ENCODE data around the gene HSF2BP.
A peak's percentile ranks its signal among the peaks of the same experiment; 100 is the strongest.
"Not testable (repeated sequence)": the region's sequence is repeated elsewhere in the genome, so short reads cannot be mapped to it uniquely, and the experiment has no call there.

HSF2BP gene

DNA sequence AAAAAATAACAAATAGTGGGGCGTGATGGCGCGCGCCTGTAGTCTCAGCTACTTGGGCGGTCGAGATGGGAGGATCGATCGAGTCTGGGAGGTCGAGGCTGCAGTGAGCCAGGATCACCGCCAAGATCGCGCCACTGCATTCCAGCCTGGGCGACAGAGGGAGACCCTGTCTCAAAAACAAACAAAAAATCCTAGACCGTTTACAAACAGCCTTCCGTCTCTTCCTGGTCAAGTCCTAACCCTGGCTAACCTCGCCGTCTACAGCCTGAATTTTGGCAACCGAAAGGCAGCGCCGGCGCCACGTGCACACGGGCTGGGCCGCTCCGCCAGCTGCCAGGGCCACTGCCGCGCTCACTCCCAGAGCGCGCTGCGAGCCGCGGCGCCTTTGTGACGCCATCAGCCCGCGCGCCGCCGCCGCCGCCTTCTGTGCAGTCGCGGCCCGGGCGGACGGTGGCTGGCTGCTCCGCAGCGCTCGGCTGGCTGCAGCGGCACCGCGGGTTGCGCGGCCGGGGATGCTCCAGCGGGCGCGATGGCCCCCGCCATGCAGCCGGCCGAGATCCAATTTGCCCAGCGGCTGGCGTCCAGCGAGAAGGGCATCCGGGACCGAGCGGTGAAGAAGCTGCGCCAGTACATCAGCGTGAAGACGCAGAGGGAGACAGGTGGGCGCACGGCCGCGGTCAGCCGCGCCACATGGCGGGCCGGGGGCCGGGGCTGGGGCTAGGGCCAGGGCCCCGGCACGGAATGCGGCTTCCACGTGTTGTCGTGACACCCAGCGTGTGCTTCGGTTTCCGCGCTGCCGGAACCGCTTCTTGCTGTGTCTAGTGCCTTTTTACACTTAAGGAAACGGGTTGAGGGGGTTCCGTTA lies at the start of gene HSF2BP, which contains the start of gene RRP1B:
Gene HSF2BP (minus strand): TSS at position 353 of the 865 bp plus-strand sequence. CDS start 1,392 bp downstream, outside the sequence.
Gene RRP1B (plus strand): TSS at position 425 of the 865 bp plus-strand sequence. CDS start 105 bp downstream, at position 530.
- peak; percentile 83 for DNase-seq

DNA sequence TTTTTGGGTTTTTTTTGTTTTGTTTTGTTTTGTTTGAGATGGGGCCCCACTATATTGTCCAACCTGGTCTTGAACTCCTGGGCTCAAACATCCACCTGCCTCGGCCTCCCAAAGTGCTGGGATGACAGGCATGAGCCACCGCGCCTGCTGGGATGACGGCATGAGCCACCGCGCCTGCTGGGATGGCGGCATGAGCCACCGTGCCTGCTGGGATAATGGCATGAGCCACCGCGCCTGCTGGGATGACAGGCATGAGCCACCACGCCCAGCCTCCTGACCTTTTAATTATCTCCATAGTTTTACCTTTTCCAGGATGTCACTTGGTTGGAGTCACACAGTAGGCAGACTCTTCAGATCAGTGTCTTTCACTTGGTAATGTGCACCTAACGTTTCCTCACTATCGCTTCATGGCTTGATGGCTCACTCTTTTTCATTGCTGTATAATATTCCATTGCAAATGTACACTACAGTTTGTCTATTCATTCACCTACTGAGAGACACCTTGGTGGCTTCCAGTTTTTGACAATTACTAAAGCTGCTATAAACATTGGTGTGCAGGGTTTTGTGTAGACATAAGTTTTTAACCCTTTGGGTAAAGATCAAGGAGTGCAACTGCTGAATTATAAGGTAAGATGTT lies 49.6 kb upstream of the HSF2BP start:
- no peak for DNase-seq

DNA sequence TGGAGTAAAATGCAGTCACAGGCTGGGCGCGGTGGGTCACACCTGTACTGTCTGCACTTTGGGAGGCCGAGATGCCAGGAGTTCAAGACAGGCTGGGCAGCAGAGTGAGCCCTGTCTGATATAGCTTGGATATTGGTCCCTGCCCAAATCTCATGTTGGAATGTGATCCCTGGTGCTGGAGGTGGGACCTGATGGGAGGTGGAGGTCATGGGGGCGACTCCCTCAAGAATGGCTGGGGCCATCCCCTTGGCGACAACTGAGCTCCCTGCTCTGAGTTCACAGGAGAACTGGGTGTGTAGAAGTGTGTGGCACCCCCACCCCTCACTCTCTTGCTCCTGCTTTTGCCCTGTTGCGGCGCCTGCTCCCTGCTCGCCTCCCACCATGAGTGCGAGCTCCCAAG lies 48.2 kb upstream of the HSF2BP start:
- DNase-seq, result no peak

DNA sequence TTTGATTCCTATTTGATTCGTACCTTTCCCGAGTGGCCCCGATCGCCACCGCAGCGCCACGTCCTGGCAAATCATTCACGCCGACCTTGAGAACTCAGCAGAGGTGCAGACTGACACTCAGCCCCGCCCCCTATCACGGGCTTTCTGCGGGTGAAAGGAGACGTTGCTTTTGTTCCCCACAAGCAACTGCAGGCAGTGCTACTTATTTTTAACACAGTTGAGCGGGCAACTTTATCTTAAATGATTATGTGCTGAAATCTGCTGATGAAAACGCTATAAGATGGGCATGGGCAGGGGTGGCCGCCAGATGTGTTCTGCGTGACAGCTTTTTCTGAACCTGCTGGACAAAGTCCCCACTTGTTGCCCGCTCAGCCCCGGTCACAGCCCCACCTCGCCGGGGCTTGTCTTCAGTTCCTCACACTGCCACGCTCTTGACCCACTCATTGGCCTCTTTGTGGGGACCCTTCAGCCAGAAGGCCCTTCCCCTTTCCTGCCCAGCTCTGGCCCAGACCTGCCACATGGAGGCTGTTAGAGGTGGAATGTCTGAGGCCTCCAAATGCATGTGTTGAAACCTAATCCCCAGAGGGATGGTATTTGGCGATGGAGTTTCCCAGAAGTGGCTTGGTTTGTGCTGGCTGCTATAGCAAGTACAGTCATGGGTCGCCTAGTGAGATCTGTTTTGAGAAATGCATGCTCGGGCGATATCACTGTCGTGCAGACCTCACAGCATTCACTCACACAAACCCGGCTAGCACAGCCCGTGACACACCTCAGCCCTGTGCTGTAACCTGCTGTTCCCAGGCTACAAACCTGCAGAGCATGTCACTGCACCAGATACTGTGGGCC lies 44.0 kb upstream of the HSF2BP start:
- no peak for DNase-seq

DNA sequence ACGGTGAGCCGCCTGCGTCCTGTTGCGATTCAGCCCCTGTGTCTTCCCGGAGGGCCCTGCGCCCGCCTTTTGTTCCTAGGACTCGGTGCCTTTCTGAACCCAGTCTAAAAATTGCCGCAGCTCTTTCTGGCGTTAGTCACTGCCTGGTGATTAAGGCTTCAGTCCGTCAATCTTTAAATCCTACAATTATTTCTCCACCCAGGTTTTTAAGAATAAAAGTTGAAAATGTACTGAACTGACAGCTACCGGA lies 43.4 kb upstream of the HSF2BP start:
- no peak for DNase-seq

DNA sequence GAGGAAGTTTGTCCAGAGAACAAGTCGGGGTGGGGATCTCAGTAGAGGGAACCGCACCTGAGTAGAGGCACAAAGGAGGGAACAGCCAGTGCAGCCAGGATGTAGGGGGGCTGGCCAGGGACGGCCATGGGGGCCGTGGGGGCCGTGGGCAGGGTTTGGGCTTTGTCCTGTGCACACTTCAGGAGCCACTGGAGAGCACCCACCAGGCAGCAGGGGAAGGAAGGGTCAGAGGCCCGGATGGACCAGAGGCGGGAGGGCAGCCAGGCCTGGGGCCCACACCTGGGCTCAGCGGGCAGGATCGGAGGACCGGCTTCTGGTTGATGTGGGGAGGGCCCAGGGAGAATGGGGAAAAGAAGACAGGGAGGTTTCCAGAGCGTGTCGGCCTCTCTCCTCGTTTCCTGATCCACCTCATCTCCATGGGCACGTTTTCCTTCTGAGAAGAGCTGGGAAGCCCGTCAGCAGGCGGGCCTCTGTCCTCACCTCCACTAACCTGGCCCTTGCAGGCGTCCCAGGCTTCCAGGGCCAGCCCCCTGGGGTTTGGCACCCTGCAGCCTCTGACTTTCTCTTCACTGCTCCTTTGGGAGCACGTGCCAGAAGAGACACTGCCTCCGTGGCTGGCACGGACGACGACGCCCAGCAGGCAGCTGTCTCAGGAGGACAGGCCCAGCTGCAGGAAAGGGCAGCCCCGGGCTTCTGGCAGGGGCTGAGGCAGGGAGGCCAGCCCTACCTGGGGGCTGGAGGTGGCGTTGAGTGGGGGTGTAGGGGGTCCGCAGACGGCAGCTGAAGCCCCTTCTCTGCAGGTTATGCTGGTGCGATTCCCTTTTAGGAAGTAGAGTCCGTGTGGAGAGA lies 42.9 kb upstream of the HSF2BP start:
- DNase-seq, result no peak

DNA sequence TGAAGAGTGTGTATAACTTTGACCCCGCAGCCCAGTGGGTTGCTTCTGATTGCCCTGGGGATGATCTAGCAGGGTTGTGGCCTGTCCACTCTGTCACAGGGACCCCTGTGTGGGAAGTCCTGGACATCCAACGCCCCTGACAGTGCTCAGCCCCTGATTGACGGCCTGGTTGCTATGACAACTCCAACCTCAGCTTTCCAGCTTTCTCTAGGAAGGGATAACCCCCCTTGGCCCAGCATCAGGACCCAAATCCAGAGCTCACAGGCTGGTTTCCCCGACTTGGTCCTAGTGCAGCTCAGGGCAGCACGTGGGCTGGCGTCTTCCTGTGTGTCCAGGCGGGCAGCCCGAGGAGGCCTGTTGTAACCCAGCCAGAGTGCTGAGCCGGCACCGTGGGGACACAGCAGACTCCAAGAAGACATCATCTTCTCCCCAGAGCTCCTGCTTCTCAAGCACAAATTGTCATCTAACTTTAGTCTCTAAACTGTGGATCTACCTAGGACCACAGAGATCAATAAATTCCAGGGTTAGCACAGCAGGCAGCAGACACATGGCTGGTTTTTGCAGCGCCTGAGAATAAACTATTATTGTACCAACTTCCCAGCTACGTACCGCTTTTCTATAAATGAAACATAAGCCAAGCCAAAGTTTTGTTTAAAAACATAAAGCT lies 40.8 kb upstream of the HSF2BP start:
- DNase-seq, result no peak

DNA sequence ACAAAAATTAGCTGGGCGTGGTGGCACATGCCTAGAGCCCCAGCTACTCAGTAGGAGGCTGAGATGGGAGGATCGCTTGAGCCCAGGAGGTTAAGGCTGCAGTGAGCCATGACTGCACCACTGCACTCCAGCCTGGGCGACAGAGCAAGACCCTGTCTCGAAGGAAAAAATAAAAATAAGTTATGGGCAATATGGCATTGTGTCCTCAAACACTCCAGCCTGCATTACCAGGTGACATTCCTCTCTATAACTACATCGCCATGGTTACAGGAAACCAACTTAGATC lies 40.1 kb upstream of the HSF2BP start:
- DNase-seq, result not testable (repeated sequence)

DNA sequence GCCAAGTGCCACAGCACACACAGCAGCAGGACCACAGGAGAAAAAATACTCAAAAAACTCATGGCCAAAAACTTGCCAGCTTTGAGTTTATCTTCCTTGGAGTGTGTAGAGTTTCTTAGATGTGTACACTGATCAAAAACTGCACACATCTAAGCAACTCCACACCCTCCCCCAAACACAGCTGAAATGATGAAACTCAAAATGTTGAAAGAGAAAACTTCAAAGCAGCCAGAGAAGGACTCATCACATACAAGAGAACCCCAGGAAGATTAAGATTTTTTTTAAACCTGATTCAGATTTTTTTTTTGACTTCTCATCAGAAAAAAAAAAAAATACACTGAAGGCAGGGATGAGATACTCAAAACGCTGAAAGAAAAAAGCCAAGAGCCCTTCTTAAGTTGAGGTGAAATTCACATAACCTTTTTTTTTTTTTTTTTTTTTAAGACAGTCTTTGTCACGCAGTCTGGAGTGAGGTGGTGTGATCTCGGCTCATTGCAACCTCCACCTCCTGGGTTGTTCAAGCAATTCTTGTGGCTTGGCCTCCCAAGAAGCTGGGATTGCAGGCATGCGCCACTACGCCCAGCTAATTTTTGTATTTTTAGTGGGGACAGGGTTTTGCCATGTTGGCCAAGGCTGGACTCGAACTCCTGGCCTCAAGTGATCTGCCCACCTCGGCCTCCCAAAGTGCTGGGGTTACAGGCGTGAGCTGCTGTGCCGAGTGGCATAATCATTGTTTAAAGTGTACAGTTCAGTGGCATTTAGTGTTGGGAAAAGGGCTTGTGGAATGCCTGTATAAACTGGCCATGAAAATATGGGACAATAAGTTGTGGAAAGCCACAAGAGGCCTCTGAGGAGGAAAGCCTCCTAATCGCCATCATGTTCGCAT lies 38.7 kb upstream of the HSF2BP start:
- no peak for DNase-seq

DNA sequence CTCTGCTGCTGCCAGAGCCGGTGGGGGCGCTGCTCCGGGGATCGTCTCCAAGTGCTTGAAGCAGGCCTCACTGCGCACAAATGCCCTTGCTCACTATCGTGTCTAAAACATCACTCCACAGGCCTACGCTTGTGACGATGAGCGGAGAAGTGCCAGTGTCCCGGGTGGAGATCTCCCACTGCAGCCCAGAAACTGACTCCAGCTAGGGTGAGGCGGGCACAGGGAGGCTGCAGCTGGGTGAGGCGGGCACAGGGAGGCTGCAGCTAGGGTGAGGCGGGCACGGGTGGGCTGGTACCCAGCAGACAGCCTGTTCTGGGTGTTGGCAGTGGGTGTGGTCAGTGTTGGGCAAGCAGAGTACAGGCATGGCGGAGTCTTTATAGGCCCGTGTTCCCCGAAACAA lies 36.9 kb upstream of the HSF2BP start:
- no peak for DNase-seq

DNA sequence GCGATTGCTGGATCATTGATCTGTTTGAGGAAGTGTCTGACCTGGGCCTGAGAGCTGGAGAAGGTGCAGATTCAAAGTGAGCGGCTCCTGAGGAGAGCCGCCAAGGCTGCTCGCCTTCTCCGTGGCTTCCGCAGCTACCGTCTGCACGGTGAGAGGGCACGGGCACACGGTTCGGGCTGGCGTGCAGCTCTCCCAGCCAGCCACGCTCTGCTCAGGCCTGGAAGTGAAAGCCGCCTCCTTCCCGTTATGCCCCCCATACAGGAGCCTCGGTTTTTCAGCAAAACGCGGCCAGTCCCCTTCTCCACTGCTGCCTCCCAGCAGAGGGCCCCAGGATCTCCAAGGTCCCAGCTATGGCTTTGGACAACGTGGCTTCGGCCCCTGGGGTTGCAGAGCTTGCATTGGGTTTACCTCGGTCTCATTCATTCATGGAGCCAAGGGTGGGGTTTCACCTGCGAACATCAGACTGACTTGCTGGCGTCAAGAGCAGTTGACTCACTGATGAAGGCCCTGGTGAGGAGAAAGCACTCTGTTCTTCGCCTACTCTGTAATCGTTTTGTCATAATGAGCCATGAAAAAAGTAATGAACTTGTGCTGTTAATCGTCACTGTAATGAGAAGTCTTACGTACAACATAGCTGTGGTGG lies 35.3 kb upstream of the HSF2BP start:
- DNase-seq, result no peak

DNA sequence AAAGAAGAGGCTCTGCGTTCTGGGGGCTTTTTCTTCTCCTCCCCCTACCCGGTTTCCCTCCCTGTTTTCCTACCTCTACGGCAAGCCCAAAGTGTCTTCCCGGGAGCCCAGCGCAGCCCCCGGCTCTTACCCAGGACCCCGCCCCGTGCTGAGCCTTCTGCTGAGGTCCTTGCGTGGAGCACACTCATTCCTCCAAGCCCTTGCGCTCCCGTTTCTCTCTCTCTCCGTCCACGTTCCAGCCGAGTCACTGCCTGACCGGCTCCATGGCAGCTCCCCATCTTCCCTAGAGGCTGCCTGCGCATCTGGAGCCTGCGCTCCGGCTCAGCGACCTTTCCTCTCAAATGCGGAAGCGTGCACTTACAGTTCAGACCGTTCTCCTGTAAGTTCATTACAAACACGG lies 34.7 kb upstream of the HSF2BP start:
- no peak for DNase-seq

DNA sequence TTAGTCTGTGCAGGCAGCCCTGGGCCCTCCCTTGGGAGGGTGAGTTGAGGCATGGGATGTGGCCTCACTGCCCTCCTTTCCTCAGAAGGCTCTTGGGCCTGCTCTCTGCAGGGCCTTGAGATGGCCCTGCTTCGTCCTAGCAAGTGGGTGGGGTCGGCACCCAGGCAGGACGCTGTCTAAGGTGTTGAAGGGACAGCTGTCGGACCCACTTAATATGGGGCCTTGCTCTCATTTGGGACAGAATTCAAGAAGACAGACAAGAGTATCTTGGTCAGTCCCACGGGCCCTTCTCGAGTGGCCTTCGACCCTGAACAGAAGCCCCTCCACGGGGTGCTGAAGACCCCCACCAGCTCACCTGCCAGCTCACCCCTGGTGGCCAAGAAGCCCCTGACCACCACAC lies 33.7 kb upstream of the HSF2BP start:
- no peak for DNase-seq

DNA sequence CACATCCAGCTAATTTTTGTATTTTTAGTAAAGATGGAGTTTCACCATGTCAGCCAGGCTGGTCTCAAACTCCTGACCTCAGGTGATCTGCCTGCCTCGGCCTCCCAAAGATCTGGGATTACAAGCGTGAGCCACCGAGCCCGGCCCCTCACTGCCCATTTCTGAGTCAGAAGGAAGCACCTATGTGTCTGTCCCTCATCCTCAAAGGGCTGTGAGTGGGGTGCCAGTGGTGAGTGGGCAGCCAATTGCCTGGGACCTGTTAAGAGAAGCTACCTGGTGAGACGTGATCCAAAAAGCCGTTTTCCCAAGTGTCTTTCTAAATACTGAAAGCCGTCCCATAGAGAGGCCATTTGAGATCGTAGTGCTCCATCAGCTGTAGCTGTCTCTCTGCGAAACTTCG lies 32.5 kb upstream of the HSF2BP start:
- no peak for DNase-seq

DNA sequence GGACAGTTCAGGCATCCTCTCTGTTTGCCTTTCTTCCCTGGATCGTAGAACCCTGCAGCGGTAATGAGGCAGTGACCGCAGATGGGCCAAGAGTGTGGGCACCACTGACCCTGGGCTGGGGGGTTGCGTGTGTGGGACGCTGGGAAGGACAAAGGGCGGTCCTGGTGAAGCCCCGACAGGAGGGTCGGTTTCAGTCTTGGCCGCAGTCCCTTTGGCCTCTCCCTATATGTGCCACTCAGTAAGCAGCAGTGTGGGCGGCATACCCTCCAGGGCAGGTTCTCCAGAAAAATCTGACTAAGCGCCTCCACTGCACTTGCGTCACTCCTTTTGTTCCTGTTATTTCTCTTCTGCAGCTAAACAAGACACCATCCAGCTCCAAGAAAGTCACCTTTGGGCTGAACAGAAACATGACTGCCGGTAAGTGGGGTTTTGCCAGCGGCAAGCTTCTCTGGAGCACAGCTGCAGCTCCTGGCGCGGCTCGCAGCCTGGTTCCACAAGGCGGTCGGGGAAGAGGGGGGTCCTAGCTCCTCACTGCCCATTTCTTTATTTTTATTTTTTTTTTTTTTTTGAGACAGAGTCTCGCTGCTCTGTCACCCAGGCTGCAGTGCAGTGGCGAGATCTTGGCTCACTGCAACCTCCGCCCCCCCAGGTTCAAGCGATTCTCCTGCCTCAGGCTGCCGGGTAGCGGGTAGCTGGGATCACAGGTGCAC lies 32.0 kb upstream of the HSF2BP start:
- DNase-seq, result no peak

DNA sequence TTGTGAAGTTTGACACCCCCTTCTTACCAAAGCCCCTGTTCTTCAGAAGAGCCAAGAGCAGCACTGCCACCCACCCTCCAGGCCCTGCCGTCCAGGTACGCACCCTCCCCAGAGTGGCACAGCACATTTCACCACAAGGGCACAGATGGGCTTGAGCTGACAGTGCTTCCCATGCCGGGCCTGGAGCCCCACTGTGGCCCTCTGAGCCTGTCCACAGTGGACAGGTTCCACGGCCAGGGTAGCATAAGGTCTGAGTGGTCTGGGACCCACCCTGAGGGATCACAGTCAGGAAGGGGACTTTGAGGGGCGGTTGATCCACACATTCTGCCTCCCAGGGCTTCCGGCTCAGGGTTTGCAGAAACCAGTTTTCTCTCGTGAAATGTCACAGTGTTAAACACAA lies 31.1 kb upstream of the HSF2BP start:
- no peak for DNase-seq

DNA sequence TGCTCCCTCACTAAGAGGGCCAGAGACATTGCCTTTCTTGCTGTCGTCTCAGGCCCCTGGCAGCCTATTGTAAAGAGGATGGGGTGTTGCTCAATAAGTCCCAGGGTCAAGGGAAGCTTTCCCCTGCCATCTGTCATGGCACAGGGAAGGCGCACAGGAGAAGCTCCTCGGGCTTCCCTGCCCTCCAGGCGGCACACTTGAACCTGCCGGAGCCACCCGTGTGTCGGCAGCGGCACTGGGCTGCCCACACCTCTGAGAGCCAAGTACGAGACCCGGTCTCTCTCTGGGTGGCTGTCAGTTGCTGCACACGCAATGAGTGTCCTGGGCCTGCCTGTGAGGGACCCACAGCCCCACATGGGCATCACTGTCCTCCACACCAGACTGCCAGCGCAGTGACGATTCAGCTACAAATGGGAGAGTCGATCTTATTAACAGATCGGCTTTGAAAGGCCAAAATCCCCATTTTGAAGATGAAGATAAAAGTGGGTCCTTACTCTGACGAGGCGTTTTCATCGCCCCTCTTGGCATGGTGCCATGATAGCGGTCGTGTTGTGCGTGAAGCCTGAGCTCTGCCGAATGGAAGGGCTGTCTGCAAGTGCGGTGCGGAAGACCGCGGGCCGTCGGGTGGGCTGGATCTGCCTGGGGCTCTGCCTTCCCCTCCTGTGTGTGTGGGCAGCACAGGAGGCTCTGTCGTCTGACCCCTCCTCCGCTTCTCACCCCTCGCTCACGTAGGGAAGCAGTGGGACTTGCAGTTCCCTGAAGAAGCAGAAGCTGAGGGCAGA lies 30.5 kb upstream of the HSF2BP start:
- DNase-seq, result no peak

DNA sequence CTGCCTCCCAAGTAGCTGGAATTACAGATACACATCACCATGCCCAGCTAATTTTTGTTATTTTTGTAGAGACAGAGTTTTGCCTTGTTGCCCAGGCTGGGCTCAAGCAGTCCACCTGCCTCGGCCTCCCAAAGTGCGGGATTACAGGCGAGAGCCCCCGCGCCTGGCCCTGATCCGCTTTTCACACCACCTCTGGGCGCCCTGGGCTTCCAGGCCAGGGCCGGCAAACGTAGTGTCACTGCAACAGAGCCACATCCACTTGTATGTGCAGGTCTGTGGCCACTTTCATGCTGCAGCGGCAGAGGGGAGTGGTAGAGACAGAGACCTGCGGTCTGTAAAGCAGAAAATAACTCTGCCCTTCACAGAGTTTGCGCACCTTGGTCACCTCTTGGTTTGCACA lies 29.6 kb upstream of the HSF2BP start:
- no peak for DNase-seq
